ENCODE measurements around the gene IQUB. TPM values are rescaled to one million over a fixed set of nuclear protein-coding genes. Genes with fewer than 3 reads are reported as not detected.

IQUB gene
- total RNA-seq, 1 experiment from 2014 or later = 0.77 TPM

- no peak for TF ChIP-seq ATF2 (CRISPR knock-in tag; IDR thresholded peaks at IDR 0.05; ENCODE audit: borderline replicate concordance, low read depth)
- TF ChIP-seq, protein P1, sequence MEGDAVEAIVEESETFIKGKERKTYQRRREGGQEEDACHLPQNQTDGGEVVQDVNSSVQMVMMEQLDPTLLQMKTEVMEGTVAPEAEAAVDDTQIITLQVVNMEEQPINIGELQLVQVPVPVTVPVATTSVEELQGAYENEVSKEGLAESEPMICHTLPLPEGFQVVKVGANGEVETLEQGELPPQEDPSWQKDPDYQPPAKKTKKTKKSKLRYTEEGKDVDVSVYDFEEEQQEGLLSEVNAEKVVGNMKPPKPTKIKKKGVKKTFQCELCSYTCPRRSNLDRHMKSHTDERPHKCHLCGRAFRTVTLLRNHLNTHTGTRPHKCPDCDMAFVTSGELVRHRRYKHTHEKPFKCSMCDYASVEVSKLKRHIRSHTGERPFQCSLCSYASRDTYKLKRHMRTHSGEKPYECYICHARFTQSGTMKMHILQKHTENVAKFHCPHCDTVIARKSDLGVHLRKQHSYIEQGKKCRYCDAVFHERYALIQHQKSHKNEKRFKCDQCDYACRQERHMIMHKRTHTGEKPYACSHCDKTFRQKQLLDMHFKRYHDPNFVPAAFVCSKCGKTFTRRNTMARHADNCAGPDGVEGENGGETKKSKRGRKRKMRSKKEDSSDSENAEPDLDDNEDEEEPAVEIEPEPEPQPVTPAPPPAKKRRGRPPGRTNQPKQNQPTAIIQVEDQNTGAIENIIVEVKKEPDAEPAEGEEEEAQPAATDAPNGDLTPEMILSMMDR (IDR thresholded peaks at IDR 0.05) = no peak
- no peak for TF ChIP-seq JUN (CRISPR knock-in tag; IDR thresholded peaks at IDR 0.05)
- TF ChIP-seq TCF7 (CRISPR knock-in tag; IDR thresholded peaks at IDR 0.05; ENCODE audit: low read depth) = no peak
- no peak for TF ChIP-seq RELA (CRISPR knock-in tag; IDR thresholded peaks at IDR 0.05; ENCODE audit: borderline replicate concordance)
- no peak for TF ChIP-seq NFATC4 (CRISPR knock-in tag; IDR thresholded peaks at IDR 0.05)
- TF ChIP-seq, protein P2, sequence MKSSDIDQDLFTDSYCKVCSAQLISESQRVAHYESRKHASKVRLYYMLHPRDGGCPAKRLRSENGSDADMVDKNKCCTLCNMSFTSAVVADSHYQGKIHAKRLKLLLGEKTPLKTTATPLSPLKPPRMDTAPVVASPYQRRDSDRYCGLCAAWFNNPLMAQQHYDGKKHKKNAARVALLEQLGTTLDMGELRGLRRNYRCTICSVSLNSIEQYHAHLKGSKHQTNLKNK (CRISPR knock-in tag; IDR thresholded peaks at IDR 0.05) = no peak
Observed at GRCh38 chr7:123439191-123439590, 95.2 kb downstream of the IQUB start (continued).

DNA sequence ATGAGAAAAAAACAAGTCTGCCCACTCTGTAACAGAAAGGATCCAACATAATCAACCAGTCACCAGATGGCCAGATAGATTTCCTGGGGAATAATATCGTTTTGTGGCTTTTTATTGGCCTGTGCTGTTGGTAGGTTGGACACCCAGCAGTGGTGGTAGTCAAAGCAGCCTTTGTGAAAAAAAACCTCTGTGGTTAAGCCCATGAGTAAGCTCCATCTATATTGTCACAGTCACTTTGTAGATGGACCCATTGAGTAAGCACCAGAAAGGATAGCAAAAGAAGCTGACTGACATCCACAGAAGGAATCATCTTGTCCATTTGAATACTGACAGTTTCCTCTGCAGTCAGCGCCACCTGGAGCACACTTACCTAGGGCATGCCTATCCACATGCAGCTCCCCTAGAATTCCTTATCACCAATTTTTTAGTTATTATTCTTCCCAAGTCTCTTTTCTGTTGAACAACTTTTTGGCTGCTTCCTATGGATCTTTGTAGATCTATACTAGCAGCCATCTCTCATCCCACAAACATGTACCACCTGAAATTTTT, 96.9 kb downstream of the IQUB start:
- ChIA-PET POLR2A (no interaction called here), CTCF (no interaction called here)
- Mint-ChIP-seq H3K9me3 (peaks cover 3% of the 10 kb centered on the region; the same call in 1 of the 2 replicates), H3K36me3 (no peaks in the 10 kb centered on the region), H3K27ac (no peak overlapping the region), H3K4me1 (peaks cover 35% of the 10 kb centered on the region), H3K4me3 (no peak overlapping the region), H3K27me3 (ENCODE audit: low read depth) (no peaks in the 10 kb centered on the region)
- DNase-seq (ENCODE audit: low spot score) (no peak), ATAC-seq (no peak)
- TF ChIP-seq NR2C2 (CRISPR knock-in tag; IDR thresholded peaks at IDR 0.05) (no peak), JAZF1 (CRISPR knock-in tag; IDR thresholded peaks at IDR 0.05) (no peak), ZNF263 (CRISPR knock-in tag; IDR thresholded peaks at IDR 0.05; ENCODE audit: low read depth) (no peak), MXD4 (CRISPR knock-in tag; IDR thresholded peaks at IDR 0.05; ENCODE audit: borderline replicate concordance) (no peak), SMAD4 (CRISPR knock-in tag; IDR thresholded peaks at IDR 0.05) (no peak), SOX15 (CRISPR knock-in tag; IDR thresholded peaks at IDR 0.05) (no peak), NR3C1 (CRISPR knock-in tag; conservative IDR thresholded peaks at IDR 0.05; ENCODE audit: low read depth) (no peak), ZNF121 (CRISPR knock-in tag; IDR thresholded peaks at IDR 0.05) (no peak), RORB (CRISPR knock-in tag; IDR thresholded peaks at IDR 0.05) (no peak), OVOL2 (CRISPR knock-in tag; IDR thresholded peaks at IDR 0.05; ENCODE audit: borderline replicate concordance) (no peak), ATF1 (CRISPR knock-in tag; IDR thresholded peaks at IDR 0.05) (no peak), FOXK1 (CRISPR knock-in tag; IDR thresholded peaks at IDR 0.05) (no peak), GABPB1 (CRISPR knock-in tag; IDR thresholded peaks at IDR 0.05) (no peak), ZNF423 (CRISPR knock-in tag; IDR thresholded peaks at IDR 0.05) (no peak)
- TF ChIP-seq, protein P3, sequence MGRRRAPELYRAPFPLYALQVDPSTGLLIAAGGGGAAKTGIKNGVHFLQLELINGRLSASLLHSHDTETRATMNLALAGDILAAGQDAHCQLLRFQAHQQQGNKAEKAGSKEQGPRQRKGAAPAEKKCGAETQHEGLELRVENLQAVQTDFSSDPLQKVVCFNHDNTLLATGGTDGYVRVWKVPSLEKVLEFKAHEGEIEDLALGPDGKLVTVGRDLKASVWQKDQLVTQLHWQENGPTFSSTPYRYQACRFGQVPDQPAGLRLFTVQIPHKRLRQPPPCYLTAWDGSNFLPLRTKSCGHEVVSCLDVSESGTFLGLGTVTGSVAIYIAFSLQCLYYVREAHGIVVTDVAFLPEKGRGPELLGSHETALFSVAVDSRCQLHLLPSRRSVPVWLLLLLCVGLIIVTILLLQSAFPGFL (CRISPR knock-in tag; IDR thresholded peaks at IDR 0.05; ENCODE audit: borderline replicate concordance) = no peak
- TF ChIP-seq, protein P4, sequence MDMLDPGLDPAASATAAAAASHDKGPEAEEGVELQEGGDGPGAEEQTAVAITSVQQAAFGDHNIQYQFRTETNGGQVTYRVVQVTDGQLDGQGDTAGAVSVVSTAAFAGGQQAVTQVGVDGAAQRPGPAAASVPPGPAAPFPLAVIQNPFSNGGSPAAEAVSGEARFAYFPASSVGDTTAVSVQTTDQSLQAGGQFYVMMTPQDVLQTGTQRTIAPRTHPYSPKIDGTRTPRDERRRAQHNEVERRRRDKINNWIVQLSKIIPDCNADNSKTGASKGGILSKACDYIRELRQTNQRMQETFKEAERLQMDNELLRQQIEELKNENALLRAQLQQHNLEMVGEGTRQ (CRISPR knock-in tag; IDR thresholded peaks at IDR 0.05) = no peak
- TF ChIP-seq, protein P5, sequence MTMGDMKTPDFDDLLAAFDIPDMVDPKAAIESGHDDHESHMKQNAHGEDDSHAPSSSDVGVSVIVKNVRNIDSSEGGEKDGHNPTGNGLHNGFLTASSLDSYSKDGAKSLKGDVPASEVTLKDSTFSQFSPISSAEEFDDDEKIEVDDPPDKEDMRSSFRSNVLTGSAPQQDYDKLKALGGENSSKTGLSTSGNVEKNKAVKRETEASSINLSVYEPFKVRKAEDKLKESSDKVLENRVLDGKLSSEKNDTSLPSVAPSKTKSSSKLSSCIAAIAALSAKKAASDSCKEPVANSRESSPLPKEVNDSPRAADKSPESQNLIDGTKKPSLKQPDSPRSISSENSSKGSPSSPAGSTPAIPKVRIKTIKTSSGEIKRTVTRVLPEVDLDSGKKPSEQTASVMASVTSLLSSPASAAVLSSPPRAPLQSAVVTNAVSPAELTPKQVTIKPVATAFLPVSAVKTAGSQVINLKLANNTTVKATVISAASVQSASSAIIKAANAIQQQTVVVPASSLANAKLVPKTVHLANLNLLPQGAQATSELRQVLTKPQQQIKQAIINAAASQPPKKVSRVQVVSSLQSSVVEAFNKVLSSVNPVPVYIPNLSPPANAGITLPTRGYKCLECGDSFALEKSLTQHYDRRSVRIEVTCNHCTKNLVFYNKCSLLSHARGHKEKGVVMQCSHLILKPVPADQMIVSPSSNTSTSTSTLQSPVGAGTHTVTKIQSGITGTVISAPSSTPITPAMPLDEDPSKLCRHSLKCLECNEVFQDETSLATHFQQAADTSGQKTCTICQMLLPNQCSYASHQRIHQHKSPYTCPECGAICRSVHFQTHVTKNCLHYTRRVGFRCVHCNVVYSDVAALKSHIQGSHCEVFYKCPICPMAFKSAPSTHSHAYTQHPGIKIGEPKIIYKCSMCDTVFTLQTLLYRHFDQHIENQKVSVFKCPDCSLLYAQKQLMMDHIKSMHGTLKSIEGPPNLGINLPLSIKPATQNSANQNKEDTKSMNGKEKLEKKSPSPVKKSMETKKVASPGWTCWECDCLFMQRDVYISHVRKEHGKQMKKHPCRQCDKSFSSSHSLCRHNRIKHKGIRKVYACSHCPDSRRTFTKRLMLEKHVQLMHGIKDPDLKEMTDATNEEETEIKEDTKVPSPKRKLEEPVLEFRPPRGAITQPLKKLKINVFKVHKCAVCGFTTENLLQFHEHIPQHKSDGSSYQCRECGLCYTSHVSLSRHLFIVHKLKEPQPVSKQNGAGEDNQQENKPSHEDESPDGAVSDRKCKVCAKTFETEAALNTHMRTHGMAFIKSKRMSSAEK (CRISPR knock-in tag; IDR thresholded peaks at IDR 0.05; ENCODE audit: borderline replicate concordance) = no peak
- TF ChIP-seq, protein P6, sequence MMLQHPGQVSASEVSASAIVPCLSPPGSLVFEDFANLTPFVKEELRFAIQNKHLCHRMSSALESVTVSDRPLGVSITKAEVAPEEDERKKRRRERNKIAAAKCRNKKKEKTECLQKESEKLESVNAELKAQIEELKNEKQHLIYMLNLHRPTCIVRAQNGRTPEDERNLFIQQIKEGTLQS (CRISPR knock-in tag; conservative IDR thresholded peaks at IDR 0.05) = no peak
